ENCODE data around the gene KANK3. TPM values are rescaled to one million over a fixed set of nuclear protein-coding genes. Genes with fewer than 3 reads are reported as not detected.
"Not testable (repeated sequence)": the region's sequence is repeated elsewhere in the genome, so short reads cannot be mapped to it uniquely, and the experiment has no call there.

KANK3 gene
- total and polyA plus RNA-seq, 10 of the 15 experiments (the other 5 are each of a cell fraction or from before 2014, with no cell fraction given): 0.03 to 0.93 (median 0.22) TPM; not detected in 1

- ChIA-PET RAD21 (ENCODE audit: unreplicated experiment) (interaction anchor here (0.7 kb wide), 1 partner anchor 161 kb away, joined by 3 read pairs; no protein-coding TSS in a partner anchor), CTCF (interaction anchor here (0.6 to 1.9 kb wide), 5 partner anchors 9 to 261 kb away, joined by 3 to 8 read pairs (median 4); no protein-coding TSS in a partner anchor), POLR2A (interaction anchor here (0.6 to 1.0 kb wide), 4 partner anchors 9 to 53 kb away, joined by 3 to 5 read pairs (median 4); no protein-coding TSS in a partner anchor), SMC1A (ENCODE audit: uncharacterized antibody, unreplicated experiment) (interaction anchor here (1.3 to 1.4 kb wide), 2 partner anchors 43 to 53 kb away, joined by 3 to 6 read pairs; no protein-coding TSS in a partner anchor)
- Histone ChIP-seq H3K79me2 (ENCODE audit: control insufficient read depth, insufficient read depth, low read length) (peaks cover 36% of the 10 kb centered on the region), H3K9me3 (replicated peaks; ENCODE audit: control insufficient read depth, insufficient read depth, low read length) (no peaks in the 10 kb centered on the region), H3K27me3 (replicated peaks in 1 of 2; ENCODE audit: control insufficient read depth in 2 of 2, insufficient read depth in 2 of 2, low read length in 1 of 2) (no peaks in the 10 kb centered on the region), H3K27ac (ENCODE audit: control insufficient read depth, insufficient read depth) (peak overlapping the region; percentile 84), H3K9ac (ENCODE audit: control insufficient read depth, insufficient read depth, low read length) (peak overlapping the region; percentile 93), H4K20me1 (ENCODE audit: control insufficient read depth, insufficient read depth) (no peaks in the 10 kb centered on the region), H2AFZ (ENCODE audit: control insufficient read depth, low read depth, low read length) (no peak overlapping the region), H3K4me2 (ENCODE audit: control insufficient read depth, insufficient read depth) (peak overlapping the region; percentile 94), H3K4me3 (peak overlapping the region; percentile 98), H3K36me3 (ENCODE audit: control insufficient read depth in 2 of 2, insufficient read depth in 2 of 2, low read length in 1 of 2) (peaks cover 5 to 10% of the 10 kb centered on the region in 2 experiments), H3K4me1 (ENCODE audit: control insufficient read depth, insufficient read depth, low read length) (peaks cover 21% of the 10 kb centered on the region)
- DNase-seq (ENCODE audit: low read depth, low spot score) (no peak), ATAC-seq (no peak), FAIRE-seq (no peak)
- intact Hi-C loops (cut with micrococcal nuclease; ENCODE audit: unreplicated experiment) (loop anchor here (5.0 kb wide), 1 partner anchor 53 kb away; no protein-coding TSS in a partner anchor), in situ Hi-C loops (cut with MboI) (no loop called here)
- WGBS (ENCODE audit: insufficient coverage, insufficient replicate concordance, low lambda C conversion rate, missing lambda C conversion rate): 83% methylated on average over 19 of the region's 19 CpGs
- TF ChIP-seq, protein P1, sequence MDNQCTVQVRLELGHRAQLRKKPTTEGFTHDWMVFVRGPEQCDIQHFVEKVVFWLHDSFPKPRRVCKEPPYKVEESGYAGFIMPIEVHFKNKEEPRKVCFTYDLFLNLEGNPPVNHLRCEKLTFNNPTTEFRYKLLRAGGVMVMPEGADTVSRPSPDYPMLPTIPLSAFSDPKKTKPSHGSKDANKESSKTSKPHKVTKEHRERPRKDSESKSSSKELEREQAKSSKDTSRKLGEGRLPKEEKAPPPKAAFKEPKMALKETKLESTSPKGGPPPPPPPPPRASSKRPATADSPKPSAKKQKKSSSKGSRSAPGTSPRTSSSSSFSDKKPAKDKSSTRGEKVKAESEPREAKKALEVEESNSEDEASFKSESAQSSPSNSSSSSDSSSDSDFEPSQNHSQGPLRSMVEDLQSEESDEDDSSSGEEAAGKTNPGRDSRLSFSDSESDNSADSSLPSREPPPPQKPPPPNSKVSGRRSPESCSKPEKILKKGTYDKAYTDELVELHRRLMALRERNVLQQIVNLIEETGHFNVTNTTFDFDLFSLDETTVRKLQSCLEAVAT (IDR thresholded peaks at IDR 0.05): peak; percentile 73
- TF ChIP-seq BCL3 (IDR thresholded peaks at IDR 0.05; ENCODE audit: borderline replicate concordance, insufficient read depth, low read depth, low read length, poor library complexity, severe bottlenecking): no peak
- TF ChIP-seq, protein P2, sequence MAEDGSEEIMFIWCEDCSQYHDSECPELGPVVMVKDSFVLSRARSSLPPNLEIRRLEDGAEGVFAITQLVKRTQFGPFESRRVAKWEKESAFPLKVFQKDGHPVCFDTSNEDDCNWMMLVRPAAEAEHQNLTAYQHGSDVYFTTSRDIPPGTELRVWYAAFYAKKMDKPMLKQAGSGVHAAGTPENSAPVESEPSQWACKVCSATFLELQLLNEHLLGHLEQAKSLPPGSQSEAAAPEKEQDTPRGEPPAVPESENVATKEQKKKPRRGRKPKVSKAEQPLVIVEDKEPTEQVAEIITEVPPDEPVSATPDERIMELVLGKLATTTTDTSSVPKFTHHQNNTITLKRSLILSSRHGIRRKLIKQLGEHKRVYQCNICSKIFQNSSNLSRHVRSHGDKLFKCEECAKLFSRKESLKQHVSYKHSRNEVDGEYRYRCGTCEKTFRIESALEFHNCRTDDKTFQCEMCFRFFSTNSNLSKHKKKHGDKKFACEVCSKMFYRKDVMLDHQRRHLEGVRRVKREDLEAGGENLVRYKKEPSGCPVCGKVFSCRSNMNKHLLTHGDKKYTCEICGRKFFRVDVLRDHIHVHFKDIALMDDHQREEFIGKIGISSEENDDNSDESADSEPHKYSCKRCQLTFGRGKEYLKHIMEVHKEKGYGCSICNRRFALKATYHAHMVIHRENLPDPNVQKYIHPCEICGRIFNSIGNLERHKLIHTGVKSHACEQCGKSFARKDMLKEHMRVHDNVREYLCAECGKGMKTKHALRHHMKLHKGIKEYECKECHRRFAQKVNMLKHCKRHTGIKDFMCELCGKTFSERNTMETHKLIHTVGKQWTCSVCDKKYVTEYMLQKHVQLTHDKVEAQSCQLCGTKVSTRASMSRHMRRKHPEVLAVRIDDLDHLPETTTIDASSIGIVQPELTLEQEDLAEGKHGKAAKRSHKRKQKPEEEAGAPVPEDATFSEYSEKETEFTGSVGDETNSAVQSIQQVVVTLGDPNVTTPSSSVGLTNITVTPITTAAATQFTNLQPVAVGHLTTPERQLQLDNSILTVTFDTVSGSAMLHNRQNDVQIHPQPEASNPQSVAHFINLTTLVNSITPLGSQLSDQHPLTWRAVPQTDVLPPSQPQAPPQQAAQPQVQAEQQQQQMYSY (CRISPR knock-in tag; IDR thresholded peaks at IDR 0.05): no peak
- BruUV-seq (replicated peaks): no TSS peak
Measured at GRCh38 chr19:8319807-8320520, 23.1 kb downstream of the KANK3 start.

DNA sequence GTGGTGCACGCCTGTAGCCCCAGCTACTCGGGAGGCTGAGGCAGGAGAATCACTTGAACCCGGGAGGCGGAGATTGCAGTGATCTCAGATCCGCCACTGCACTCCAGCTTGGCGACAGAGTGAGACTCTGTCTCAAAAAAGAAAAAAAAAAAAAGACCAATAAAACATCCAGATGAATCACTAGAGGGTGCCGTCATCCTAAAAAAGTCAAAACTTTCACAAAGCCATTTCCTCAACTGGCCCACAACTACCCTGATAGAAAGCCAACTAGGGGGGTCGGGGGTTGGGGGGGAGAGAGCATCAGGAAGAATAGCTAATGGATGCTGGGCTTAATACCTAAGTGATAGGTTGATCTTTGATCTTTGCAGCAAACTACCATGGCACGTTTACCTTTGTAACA lies 24.2 kb downstream of the KANK3 start:
- FAIRE-seq; intact Hi-C loops (cut with micrococcal nuclease; ENCODE audit: unreplicated experiment); RAD21 ChIA-PET (ENCODE audit: unreplicated experiment); H3K4me2 ChIP-seq (ENCODE audit: control insufficient read depth, insufficient read depth); H4K20me1 ChIP-seq (ENCODE audit: control insufficient read depth, insufficient read depth); DNase-seq (ENCODE audit: low read depth, low spot score); H2AFZ ChIP-seq (ENCODE audit: control insufficient read depth, low read depth, low read length); H3K27ac ChIP-seq (ENCODE audit: control insufficient read depth, insufficient read depth); H3K9ac ChIP-seq (ENCODE audit: control insufficient read depth, insufficient read depth, low read length); H3K9me3 ChIP-seq (replicated peaks; ENCODE audit: control insufficient read depth, insufficient read depth, low read length); ATAC-seq; H3K4me3 ChIP-seq; H3K36me3 ChIP-seq (ENCODE audit: control insufficient read depth in 2 of 2, insufficient read depth in 2 of 2, low read length in 1 of 2); in situ Hi-C loops (cut with MboI); BruUV-seq (replicated peaks); H3K27me3 ChIP-seq (replicated peaks in 1 of 2; ENCODE audit: control insufficient read depth in 2 of 2, insufficient read depth in 2 of 2, low read length in 1 of 2): not testable (repeated sequence)
- Histone ChIP-seq H3K79me2 (ENCODE audit: control insufficient read depth, insufficient read depth, low read length) (peaks cover 36% of the 10 kb centered on the region), H3K4me1 (ENCODE audit: control insufficient read depth, insufficient read depth, low read length) (peaks cover 11% of the 10 kb centered on the region)
- ChIA-PET CTCF (interaction anchor here (0.8 to 1.9 kb wide), 2 partner anchors 8 to 12 kb away, joined by 4 to 8 read pairs; no protein-coding TSS in a partner anchor), SMC1A (ENCODE audit: uncharacterized antibody, unreplicated experiment) (interaction anchor here (0.7 kb wide), 2 partner anchors 21 to 101 kb away, joined by 3 read pairs; no protein-coding TSS in a partner anchor), POLR2A (interaction anchor here (1.1 kb wide), 1 partner anchor 11 kb away, joined by 3 read pairs; no protein-coding TSS in a partner anchor)
- 89% methylated on average over 7 of the region's 9 CpGs for WGBS (ENCODE audit: insufficient coverage, insufficient replicate concordance, low lambda C conversion rate, missing lambda C conversion rate)

Measured in GM12878 (cell line).